Upper lobe of left lung (tissue), 4 donors: ENCODE measurements around the gene ATP5MK.

Experiments
- CTCF ChIP-seq, 6 experiments: fragments of 450-650 bp in 4 of 6; fragments of 200-600 bp in 2 of 6; sonication (generic) in 2 of 6; IDR thresholded peaks; one replicate each; pipeline ENCODE4 v1.5.1; 2016 to 2019; ENCODE audit warnings: antibody characterized with exemption in 6 of 6
- EP300 ChIP-seq, 4 donors: sonication (generic); formaldehyde crosslinking; IDR thresholded peaks; one replicate each; pipeline ENCODE4 v1.5.1; 2017; ENCODE audit warnings: antibody characterized with exemption in 4 of 4, control low read depth in 2 of 4
- POLR2A ChIP-seq, 4 donors: fragments of 450-650 bp; IDR thresholded peaks; one replicate each; pipeline ENCODE4 v1.5.1; 2016 to 2017; ENCODE audit warnings: antibody characterized with exemption in 4 of 4, mild to moderate bottlenecking in 2 of 4
- POLR2AphosphoS5 ChIP-seq, 2 donors: sonication (generic); formaldehyde crosslinking; IDR thresholded peaks; one replicate each; pipeline ENCODE4 v1.5.1; 2017; ENCODE audit warnings: antibody characterized with exemption in 2 of 2

GRCh38 chr10:103396067-103396788 is at the start of gene ATP5MK, which contains the start of gene PDCD11:
- TF ChIP-seq CTCF (IDR thresholded peaks at IDR 0.05) (peak in 3 of 6 experiments; percentile 18 to 25 (median 20)), POLR2A (IDR thresholded peaks at IDR 0.05) (peak in 3 of 4 donors; percentile 33 to 73 (median 62)), POLR2AphosphoS5 (IDR thresholded peaks at IDR 0.05) (peak; percentile 77 to 81), EP300 (IDR thresholded peaks at IDR 0.05) (no peak)
